ENCODE data around the gene TSPAN5. TPM values are rescaled to one million over a fixed set of nuclear protein-coding genes. Genes with fewer than 3 reads are reported as not detected.
"Not testable (repeated sequence)": the region's sequence is repeated elsewhere in the genome, so short reads cannot be mapped to it uniquely, and the experiment has no call there.

Gene TSPAN5
- total RNA-seq, 1 experiment from 2014 or later, result 18.5 TPM

DNA sequence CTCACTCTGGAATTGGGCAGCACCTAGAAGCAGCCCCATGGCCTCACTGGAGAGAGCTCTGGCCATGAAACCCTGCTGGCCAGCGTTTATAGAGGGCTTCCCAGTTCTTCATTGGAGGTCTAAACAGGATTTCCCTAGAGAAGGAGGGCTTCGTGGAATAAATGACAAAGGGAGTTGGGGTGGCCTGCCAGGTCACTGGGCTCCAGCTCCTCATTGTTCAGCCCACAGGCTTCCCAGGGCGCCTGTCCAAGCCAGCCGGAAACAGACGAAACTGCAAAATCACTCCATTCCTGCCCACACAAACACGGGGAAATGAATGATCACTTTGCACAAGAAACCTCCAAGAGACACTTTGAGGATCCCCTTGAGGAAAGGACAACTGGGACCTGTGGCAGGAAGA is 189.7 kb downstream of the TSPAN5 start:
- Mint-ChIP-seq H3K27me3 (ENCODE audit: insufficient read depth, unreplicated experiment) (no peaks in the 10 kb centered on the region), H3K4me1 (ENCODE audit: insufficient read depth, unreplicated experiment) (peaks cover 17% of the 10 kb centered on the region), H3K36me3 (ENCODE audit: insufficient read depth, unreplicated experiment) (no peaks in the 10 kb centered on the region), H3K9me3 (ENCODE audit: unreplicated experiment) (no peaks in the 10 kb centered on the region), H3K4me3 (ENCODE audit: unreplicated experiment) (no peak overlapping the region), H3K27ac (ENCODE audit: low read depth, unreplicated experiment) (no peak overlapping the region)
- BruUV-seq (replicated peaks), result no TSS peak
- TF ChIP-seq, protein P1, sequence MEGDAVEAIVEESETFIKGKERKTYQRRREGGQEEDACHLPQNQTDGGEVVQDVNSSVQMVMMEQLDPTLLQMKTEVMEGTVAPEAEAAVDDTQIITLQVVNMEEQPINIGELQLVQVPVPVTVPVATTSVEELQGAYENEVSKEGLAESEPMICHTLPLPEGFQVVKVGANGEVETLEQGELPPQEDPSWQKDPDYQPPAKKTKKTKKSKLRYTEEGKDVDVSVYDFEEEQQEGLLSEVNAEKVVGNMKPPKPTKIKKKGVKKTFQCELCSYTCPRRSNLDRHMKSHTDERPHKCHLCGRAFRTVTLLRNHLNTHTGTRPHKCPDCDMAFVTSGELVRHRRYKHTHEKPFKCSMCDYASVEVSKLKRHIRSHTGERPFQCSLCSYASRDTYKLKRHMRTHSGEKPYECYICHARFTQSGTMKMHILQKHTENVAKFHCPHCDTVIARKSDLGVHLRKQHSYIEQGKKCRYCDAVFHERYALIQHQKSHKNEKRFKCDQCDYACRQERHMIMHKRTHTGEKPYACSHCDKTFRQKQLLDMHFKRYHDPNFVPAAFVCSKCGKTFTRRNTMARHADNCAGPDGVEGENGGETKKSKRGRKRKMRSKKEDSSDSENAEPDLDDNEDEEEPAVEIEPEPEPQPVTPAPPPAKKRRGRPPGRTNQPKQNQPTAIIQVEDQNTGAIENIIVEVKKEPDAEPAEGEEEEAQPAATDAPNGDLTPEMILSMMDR (IDR thresholded peaks at IDR 0.05; ENCODE audit: unreplicated experiment), result no peak
- intact Hi-C loops (cut with micrococcal nuclease), result loop anchor here (5.0 to 10.0 kb wide), 4 partner anchors 264 to 994 kb away; no protein-coding TSS in a partner anchor
- DNase-seq (ENCODE audit: unreplicated experiment), result no peak
- ChIA-PET CTCF (interaction anchor here (0.5 to 3.5 kb wide), 20 partner anchors 14 to 936 kb away, joined by 3 to 28 read pairs (median 4); no protein-coding TSS in a partner anchor), POLR2A (interaction anchor here (0.7 to 1.5 kb wide), 2 partner anchors 28 to 186 kb away, joined by 3 read pairs; no protein-coding TSS in a partner anchor)

DNA sequence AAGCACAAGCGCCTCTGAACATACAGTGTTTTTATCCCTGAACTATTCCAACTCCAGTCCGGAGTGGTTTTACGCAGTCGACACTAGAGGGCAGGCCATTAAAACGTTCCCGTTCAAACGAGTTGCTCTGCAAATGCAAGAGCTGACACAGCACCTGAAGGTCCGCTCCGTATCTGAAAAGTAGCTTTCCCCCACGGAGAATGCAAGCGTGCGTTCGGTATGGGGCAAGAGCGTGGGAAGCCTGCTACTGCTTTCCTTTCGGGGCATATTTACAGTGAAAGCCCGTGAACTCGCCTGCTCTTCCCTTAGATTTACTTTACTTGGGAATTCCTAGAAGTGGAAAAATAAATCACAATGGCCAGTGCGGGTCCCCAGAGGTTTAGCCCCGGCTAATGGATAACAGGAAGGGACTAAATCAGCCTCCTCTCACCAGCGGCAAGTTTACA is 190.8 kb downstream of the TSPAN5 start:
- Mint-ChIP-seq H3K27me3 (ENCODE audit: insufficient read depth, unreplicated experiment) (no peaks in the 10 kb centered on the region), H3K9me3 (ENCODE audit: unreplicated experiment) (no peaks in the 10 kb centered on the region), H3K4me1 (ENCODE audit: insufficient read depth, unreplicated experiment) (peaks cover 11% of the 10 kb centered on the region), H3K27ac (ENCODE audit: low read depth, unreplicated experiment) (no peak overlapping the region), H3K36me3 (ENCODE audit: insufficient read depth, unreplicated experiment) (no peaks in the 10 kb centered on the region), H3K4me3 (ENCODE audit: unreplicated experiment) (peak overlapping the region; percentile 71)
- intact Hi-C loops (cut with micrococcal nuclease), result loop anchor here (1.0 to 10.0 kb wide), 11 partner anchors 160 to 995 kb away; partner anchors contain the start of genes METAP1, RAP1GDS1 and TSPAN5
- CTCF ChIA-PET, result interaction anchor here (0.6 to 3.5 kb wide), 62 partner anchors 9 to 997 kb away, joined by 3 to 28 read pairs (median 4); partner anchors contain the start of genes METAP1 and STPG2
- DNase-seq (ENCODE audit: unreplicated experiment), result peak; percentile 86
- TF ChIP-seq, protein P1 (IDR thresholded peaks at IDR 0.05; ENCODE audit: unreplicated experiment), result peak; percentile 68
- POLR2A ChIA-PET, result interaction anchor here (0.7 to 1.5 kb wide), 9 partner anchors 26 to 589 kb away, joined by 3 to 7 read pairs (median 3); partner anchors contain the start of genes METAP1 and TSPAN5
- BruUV-seq (replicated peaks), result no TSS peak

DNA sequence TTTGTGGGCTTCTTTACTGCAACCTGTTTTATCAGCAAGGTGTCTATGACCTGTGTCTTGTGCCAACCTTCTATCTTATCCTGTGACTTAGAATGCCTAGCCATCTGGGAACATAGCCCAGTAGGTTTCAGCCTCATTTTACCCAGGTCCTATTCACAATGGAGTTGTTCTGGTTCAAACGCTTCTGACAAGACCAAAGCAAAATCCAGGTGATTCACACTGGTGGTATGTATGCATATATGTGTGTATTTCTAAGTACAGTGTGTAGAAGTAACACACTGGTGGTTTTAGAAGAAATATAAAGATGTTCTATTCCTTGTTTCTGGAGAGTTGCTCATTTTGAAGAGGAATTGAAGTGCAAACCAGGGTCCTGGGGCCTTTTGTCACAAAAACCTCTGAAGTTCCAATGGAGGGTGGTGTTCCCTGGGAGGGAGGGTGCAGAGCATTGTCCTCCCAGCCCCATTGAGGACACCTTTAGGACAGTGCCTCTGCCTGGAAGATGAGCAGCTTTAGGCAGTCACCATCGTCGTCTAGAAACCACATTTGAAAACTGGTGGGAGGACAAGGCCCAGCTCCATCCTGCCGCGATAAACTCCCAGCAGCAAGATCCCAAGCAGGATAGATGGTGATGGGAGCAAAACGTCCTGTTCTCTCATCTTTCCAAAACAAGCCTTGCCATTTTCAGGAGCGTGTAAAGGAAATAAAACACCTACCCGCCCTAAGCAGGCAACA is 191.4 kb downstream of the TSPAN5 start:
- Mint-ChIP-seq H3K4me3 (ENCODE audit: unreplicated experiment) (peak overlapping the region; percentile 71), H3K27me3 (ENCODE audit: insufficient read depth, unreplicated experiment) (no peaks in the 10 kb centered on the region), H3K9me3 (ENCODE audit: unreplicated experiment) (peaks cover 3% of the 10 kb centered on the region), H3K36me3 (ENCODE audit: insufficient read depth, unreplicated experiment) (no peaks in the 10 kb centered on the region), H3K27ac (ENCODE audit: low read depth, unreplicated experiment) (no peak overlapping the region), H3K4me1 (ENCODE audit: insufficient read depth, unreplicated experiment) (peaks cover 11% of the 10 kb centered on the region)
- no TSS peak for BruUV-seq (replicated peaks)
- no peak for DNase-seq (ENCODE audit: unreplicated experiment)
- intact Hi-C loops (cut with micrococcal nuclease), result loop anchor here (1.0 to 10.0 kb wide), 11 partner anchors 160 to 995 kb away; partner anchors contain the start of genes METAP1, RAP1GDS1 and TSPAN5
- ChIA-PET POLR2A (interaction anchor here (0.7 to 1.5 kb wide), 6 partner anchors 175 to 528 kb away, joined by 3 to 7 read pairs (median 3); partner anchors contain the start of genes METAP1 and TSPAN5), CTCF (interaction anchor here (0.6 to 3.5 kb wide), 50 partner anchors 10 to 997 kb away, joined by 3 to 28 read pairs (median 4); partner anchors contain the start of genes METAP1 and STPG2)
- TF ChIP-seq, protein P1 (IDR thresholded peaks at IDR 0.05; ENCODE audit: unreplicated experiment), result no peak

DNA sequence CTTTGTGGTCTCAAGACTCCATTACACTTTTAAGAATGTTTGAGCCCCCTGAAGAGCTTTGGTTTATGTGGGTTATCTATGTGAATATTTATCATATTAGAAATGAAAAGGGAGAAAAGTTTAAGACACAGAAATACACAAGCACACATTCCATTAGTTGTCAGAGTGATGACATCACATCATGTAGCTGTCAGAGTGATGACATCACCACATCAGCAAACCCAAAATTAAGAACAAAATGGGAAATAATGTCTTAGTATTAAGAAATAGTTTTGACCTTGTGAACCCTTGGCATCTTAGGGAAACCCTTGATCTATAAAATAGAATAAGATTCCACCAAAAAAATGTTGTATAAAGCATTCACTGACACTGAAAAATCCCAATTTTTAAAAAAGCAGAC is 195.9 kb downstream of the TSPAN5 start:
- peaks cover 7% of the 10 kb centered on the region for H3K9me3 Mint-ChIP-seq (ENCODE audit: unreplicated experiment)
- ChIA-PET POLR2A (interaction anchor here (0.7 kb wide), 1 partner anchor 807 kb away, joined by 3 read pairs; no protein-coding TSS in a partner anchor), CTCF (no interaction called here)
- H3K4me3 Mint-ChIP-seq (ENCODE audit: unreplicated experiment), result no peak overlapping the region
- intact Hi-C loops (cut with micrococcal nuclease), result loop anchor here (10.0 kb wide), 2 partner anchors 402 to 592 kb away; no protein-coding TSS in a partner anchor
- peaks cover 7% of the 10 kb centered on the region for H3K4me1 Mint-ChIP-seq (ENCODE audit: insufficient read depth, unreplicated experiment)
- no peak for DNase-seq (ENCODE audit: unreplicated experiment)
- TF ChIP-seq, protein P1 (IDR thresholded peaks at IDR 0.05; ENCODE audit: unreplicated experiment), result no peak
- no peaks in the 10 kb centered on the region for H3K27me3 Mint-ChIP-seq (ENCODE audit: insufficient read depth, unreplicated experiment)
- no peak overlapping the region for H3K27ac Mint-ChIP-seq (ENCODE audit: low read depth, unreplicated experiment)
- no TSS peak for BruUV-seq (replicated peaks)
- H3K36me3 Mint-ChIP-seq (ENCODE audit: insufficient read depth, unreplicated experiment), result peaks cover 4% of the 10 kb centered on the region

DNA sequence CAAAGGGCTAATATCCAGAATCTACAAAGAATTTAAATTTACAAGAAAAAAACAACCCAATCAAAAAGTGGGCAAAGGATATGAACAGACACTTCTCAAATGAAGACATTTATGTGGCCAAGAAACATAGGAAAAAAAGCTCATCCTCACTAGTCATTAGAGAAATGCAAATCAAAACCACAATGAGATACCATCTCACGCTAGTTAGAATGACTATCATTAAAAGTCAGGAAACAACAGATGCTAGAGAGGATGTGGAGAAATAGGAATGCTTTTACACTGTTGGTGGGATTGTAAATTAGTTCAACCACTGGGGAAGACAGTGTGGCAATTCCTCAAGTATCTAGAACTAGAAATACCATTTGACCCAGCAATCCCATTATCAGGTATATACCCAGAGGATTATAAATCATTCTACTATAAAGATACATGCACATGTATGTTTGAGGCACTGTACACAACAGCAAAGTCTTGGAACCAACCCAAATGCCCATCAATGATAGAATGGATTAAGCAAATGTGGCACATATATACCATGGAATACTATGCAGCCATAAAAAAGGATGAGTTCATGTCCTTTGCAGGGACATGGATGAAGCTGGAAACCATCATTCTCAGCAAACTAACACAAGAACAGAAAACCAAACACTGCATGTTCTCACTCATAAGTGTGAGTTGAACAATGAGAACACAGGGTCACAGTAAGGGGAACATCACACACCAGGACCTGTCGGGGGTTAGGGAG is 197.1 kb downstream of the TSPAN5 start:
- H3K36me3 Mint-ChIP-seq (ENCODE audit: insufficient read depth, unreplicated experiment); BruUV-seq (replicated peaks); H3K4me1 Mint-ChIP-seq (ENCODE audit: insufficient read depth, unreplicated experiment); POLR2A ChIA-PET; H3K9me3 Mint-ChIP-seq (ENCODE audit: unreplicated experiment); H3K27ac Mint-ChIP-seq (ENCODE audit: low read depth, unreplicated experiment); H3K4me3 Mint-ChIP-seq (ENCODE audit: unreplicated experiment); H3K27me3 Mint-ChIP-seq (ENCODE audit: insufficient read depth, unreplicated experiment); DNase-seq (ENCODE audit: unreplicated experiment): not testable (repeated sequence)
- intact Hi-C loops (cut with micrococcal nuclease), result loop anchor here (10.0 kb wide), 2 partner anchors 404 to 594 kb away; no protein-coding TSS in a partner anchor
- CTCF ChIA-PET, result interaction anchor here (0.6 kb wide), 1 partner anchor 533 kb away, joined by 4 read pairs; no protein-coding TSS in a partner anchor

Measured in MCF 10A (cell line).